Stomach (tissue), 9 donors: ENCODE measurements around the gene WWC2. TPM values are rescaled to one million over a fixed set of nuclear protein-coding genes. Genes with fewer than 3 reads are reported as not detected.

Experiments
- DNase-seq, 2 donors: peaks; one replicate each; pipeline versions ENCODE4 v3.0.0 to v3.0.0-alpha.2; 2013 to 2019
- H3K27ac ChIP-seq, 5 donors: fragments of 200-600 bp in 4 of 5; sonication (generic) in 4 of 5; one replicate each; pipeline ENCODE4 v1.5.1; 2013 to 2019; ENCODE audit warnings: mild to moderate bottlenecking in 1 of 5, moderate library complexity in 1 of 5
- H3K27me3 ChIP-seq, 3 donors: fragments of 200-600 bp; sonication (generic); one replicate each; pipeline ENCODE4 v1.5.1; 2017 to 2019; ENCODE audit warnings: mixed run types in 1 of 3
- H3K36me3 ChIP-seq, 4 donors: fragments of 200-600 bp; sonication (generic); 1 replicate in 3 of 4; 2 replicates in 1 of 4; pipeline ENCODE4 v1.5.1; 2016 to 2019
- H3K4me1 ChIP-seq, 4 donors: fragments of 200-600 bp; sonication (generic); one replicate each; pipeline ENCODE4 v1.5.1; 2016 to 2019
- H3K4me3 ChIP-seq, 4 donors: fragments of 200-600 bp; sonication (generic) in 3 of 4; one replicate each; pipeline ENCODE4 v1.5.1; 2016 to 2019; ENCODE audit warnings: mild to moderate bottlenecking in 1 of 4
- H3K9me3 ChIP-seq, 4 donors: fragments of 200-600 bp; sonication (generic); one replicate each; pipeline ENCODE4 v1.5.1; 2016 to 2019
- CTCF ChIP-seq, 7 experiments: fragments of 450-650 bp in 4 of 7; fragments of 200-600 bp in 3 of 7; sonication (generic) in 3 of 7; IDR thresholded peaks; one replicate each; pipeline ENCODE4 v1.5.1; 2016 to 2019; ENCODE audit warnings: antibody characterized with exemption in 7 of 7, control low read depth in 2 of 7, mild to moderate bottlenecking in 1 of 7
- EP300 ChIP-seq: sonication (generic); formaldehyde crosslinking; IDR thresholded peaks from one replicate; pipeline ENCODE4 v1.6.1; 2017; ENCODE audit warnings: antibody characterized with exemption
- POLR2A ChIP-seq, 4 donors: fragments of 450-650 bp; IDR thresholded peaks; one replicate each; pipeline ENCODE4 v1.6.1; 2016; ENCODE audit warnings: antibody characterized with exemption in 4 of 4, control low read depth in 2 of 4, mild to moderate bottlenecking in 1 of 4, moderate library complexity in 1 of 4
- POLR2AphosphoS5 ChIP-seq, 3 donors: sonication (generic); formaldehyde crosslinking; IDR thresholded peaks; one replicate each; pipeline ENCODE4 v1.6.1; 2016; ENCODE audit warnings: antibody characterized with exemption in 3 of 3
- WGBS, 5 donors: extraction: QIAGEN DNeasy Blood & Tissue Kit in 3 of 5; methylation state at CpG; one replicate each; pipeline versions ENCODE4 v1.1.5 to v1.1.7; 2013 to 2018; 5-methylcytosine and 5-hydroxymethylcytosine counted together
- intact Hi-C: fragments of 100-400 bp; cut with DNase I; formaldehyde crosslinking; loops from one replicate; pipeline ENCODE4 v1.15.1; 2023; ENCODE audit warnings: low total_unique reads
- polyA plus RNA-seq, 3 donors: library from polyadenylated mRNA; stranded (reverse); fragments of 200-250 nt; gene quantifications; one replicate each; pipeline ENCODE4 v1.2.3, GENCODE V29; 2013
- total RNA-seq, 5 donors: library from RNA; depleted of rRNA; stranded (reverse); fragments of >200 nt; gene quantifications; one replicate each; pipeline versions ENCODE4 v1.1.0 to v1.2.3, GENCODE V29; 2014 to 2016
- donor health status: healthy with polysubstance abuse.
- donor health status: Bipolar disorder and iron deficiency.
- donor health status: healthy.

Gene WWC2
- total and polyA plus RNA-seq, 8 donors, result 2.6 to 59.1 (median 31.1) TPM

- H3K27me3 ChIP-seq, result no peaks in the 10 kb centered on the region
Measured at GRCh38 chr4:183214912-183215488, 115.9 kb downstream of the WWC2 start.

GRCh38 chr4:183220236-183220635 lies 121.2 kb downstream of the WWC2 start:
- Histone ChIP-seq H3K27ac (no peak overlapping the region), H3K4me3 (no peak overlapping the region), H3K36me3 (peaks cover 0 to 3% (median 0%) of the 10 kb centered on the region in 4 donors), H3K4me1 (no peaks in the 10 kb centered on the region), H3K9me3 (no peaks in the 10 kb centered on the region), H3K27me3 (no peaks in the 10 kb centered on the region)
- no peak for DNase-seq
- TF ChIP-seq EP300 (no peak), CTCF (IDR thresholded peaks at IDR 0.05) (no peak), POLR2A (IDR thresholded peaks at IDR 0.05) (no peak), POLR2AphosphoS5 (IDR thresholded peaks at IDR 0.05) (no peak)
- 76 to 98% (median 95%) methylated on average over 4 of the region's 4 CpGs for WGBS, 5 donors
- intact Hi-C loops, result no loop called here

More at GRCh38 chr4:183214912-183215488, 115.9 kb downstream of the WWC2 start:
- no peak for TF ChIP-seq POLR2A (IDR thresholded peaks at IDR 0.05)
- TF ChIP-seq POLR2AphosphoS5 (IDR thresholded peaks at IDR 0.05), result no peak
- no peak for TF ChIP-seq EP300
- no peak for TF ChIP-seq CTCF (IDR thresholded peaks at IDR 0.05)
- intact Hi-C loops, result no loop called here
- Histone ChIP-seq H3K4me1 (no peaks in the 10 kb centered on the region), H3K9me3 (no peaks in the 10 kb centered on the region), H3K36me3 (peaks cover 0 to 6% (median 2%) of the 10 kb centered on the region in 4 donors), H3K27ac (no peak overlapping the region), H3K4me3 (no peak overlapping the region)
- 93 to 97% (median 95%) methylated on average over 4 of the region's 4 CpGs for WGBS, 5 donors
- no peak for DNase-seq

GRCh38 chr4:183223053-183223452 lies 124.0 kb downstream of the WWC2 start:
- H3K4me3 ChIP-seq, result no peak overlapping the region
- peak in 1 of 2 donors; percentile 36 for DNase-seq
- WGBS, 5 donors, result 52 to 69% (median 63%) methylated on average over 3 of the region's 3 CpGs
- no peaks in the 10 kb centered on the region for H3K4me1 ChIP-seq
- no peaks in the 10 kb centered on the region for H3K9me3 ChIP-seq
- H3K27me3 ChIP-seq, result no peaks in the 10 kb centered on the region
- peaks cover 0 to 3% (median 0%) of the 10 kb centered on the region in 4 donors for H3K36me3 ChIP-seq
- no peak overlapping the region for H3K27ac ChIP-seq
- intact Hi-C loops, result no loop called here
- peak in 2 of 3 donors; percentile 16 to 41 for TF ChIP-seq POLR2AphosphoS5 (IDR thresholded peaks at IDR 0.05)
- TF ChIP-seq EP300, result no peak
- no peak for TF ChIP-seq CTCF (IDR thresholded peaks at IDR 0.05)
- TF ChIP-seq POLR2A (IDR thresholded peaks at IDR 0.05), result no peak

- H3K27ac ChIP-seq, result no peak overlapping the region
- no peaks in the 10 kb centered on the region for H3K9me3 ChIP-seq
- peaks cover 0 to 10% (median 4%) of the 10 kb centered on the region in 4 donors for H3K36me3 ChIP-seq
- TF ChIP-seq POLR2AphosphoS5 (IDR thresholded peaks at IDR 0.05) (no peak), CTCF (IDR thresholded peaks at IDR 0.05) (no peak), POLR2A (IDR thresholded peaks at IDR 0.05) (no peak), EP300 (no peak)
- DNase-seq, result no peak
- H3K4me3 ChIP-seq, result no peak overlapping the region
- H3K4me1 ChIP-seq, result no peaks in the 10 kb centered on the region
- intact Hi-C loops, result no loop called here
- no peaks in the 10 kb centered on the region for H3K27me3 ChIP-seq
Measured at GRCh38 chr4:183229397-183229796, 130.3 kb downstream of the WWC2 start.
